CD4-positive, alpha-beta T cell treated with Interleukin-4 for 1 hour (primary cell): ENCODE results near the gene AGTRAP.

ENCODE experiments used
- DNase-seq, 2 donors: peaks; one replicate each; pipeline ENCODE4 v3.0.0-alpha.2; 2020 to 2022

The AGTRAP gene

DNA sequence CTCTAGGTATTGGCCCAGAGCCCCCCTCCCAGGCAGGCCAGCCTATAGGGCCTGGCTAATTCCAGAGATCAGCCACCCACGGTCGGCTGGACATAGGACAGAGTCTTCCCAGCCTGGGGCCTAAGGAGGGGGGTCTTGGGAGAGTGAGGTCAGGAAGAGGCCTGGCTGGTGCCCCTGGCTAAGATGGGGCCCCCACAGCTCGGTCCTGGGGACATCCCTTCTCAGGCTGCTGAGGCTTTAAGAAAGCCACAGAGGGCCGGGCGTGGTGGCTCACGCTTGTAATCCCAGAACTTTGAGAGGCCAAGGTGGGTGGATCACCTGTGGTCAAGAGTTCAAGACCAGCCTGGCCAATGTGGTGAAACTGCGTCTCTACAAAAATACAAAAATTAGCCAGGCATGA, 28.6 kb downstream of the AGTRAP start:
- DNase-seq: no peak

DNA sequence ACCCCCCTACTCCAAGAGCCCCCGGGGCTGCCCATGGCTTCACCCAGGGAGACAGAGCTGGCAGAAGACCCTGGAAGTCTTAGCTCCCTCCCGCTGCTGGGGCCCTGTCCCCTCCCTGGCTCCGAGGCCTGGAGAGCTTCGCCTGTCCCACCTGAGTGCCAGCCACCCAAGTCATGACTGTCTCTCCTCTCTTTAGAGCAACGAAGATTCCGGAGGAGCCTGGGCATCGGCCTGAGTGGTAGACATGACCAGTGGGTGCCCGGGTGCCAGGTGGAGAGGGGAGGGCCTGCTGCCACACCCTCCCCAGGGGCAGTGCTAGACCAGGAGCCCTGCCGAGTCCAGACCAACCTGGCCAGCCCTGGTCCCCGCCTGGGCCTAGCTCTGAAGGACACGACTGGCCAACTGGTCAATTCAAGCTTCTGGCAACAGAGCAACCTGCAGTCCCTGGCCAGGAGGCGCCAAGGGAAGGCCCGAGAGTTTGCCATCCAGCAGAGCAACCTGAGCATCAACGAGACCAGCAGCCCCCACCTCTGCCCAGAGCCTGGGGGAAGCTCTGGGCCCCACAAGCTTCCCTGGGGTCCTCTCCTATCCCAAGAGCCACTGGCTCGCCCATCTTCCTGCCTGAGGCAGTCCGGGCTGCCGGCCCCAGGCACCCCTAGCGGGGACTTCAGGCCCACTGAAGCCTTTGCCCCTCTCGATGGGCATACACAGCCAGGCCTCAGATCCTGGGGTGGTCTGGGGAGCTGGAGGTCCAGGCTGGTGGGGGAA, 29.9 kb downstream of the AGTRAP start:
- DNase-seq: no peak

DNA sequence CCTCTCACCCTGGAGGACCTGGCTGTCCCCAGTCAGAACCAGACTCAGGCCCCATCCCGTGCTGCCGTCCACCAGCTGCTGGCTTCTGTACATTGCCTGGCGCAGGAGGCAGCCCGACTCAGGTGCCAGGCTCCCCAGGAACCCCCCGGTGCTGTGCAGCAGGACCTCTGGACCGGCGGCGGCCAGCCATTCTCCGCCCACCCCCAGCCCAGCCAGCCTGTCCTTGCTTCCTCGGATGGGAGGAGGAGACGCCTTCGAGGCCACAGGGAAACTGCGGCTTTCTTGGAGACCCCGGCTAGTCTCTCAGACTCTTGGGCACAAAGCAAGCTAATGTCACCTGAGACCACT, 30.5 kb downstream of the AGTRAP start:
- DNase-seq: no peak

- DNase-seq: no peak
Observed at GRCh38 chr1:11767922-11768704, 32.2 kb downstream of the AGTRAP start.

DNA sequence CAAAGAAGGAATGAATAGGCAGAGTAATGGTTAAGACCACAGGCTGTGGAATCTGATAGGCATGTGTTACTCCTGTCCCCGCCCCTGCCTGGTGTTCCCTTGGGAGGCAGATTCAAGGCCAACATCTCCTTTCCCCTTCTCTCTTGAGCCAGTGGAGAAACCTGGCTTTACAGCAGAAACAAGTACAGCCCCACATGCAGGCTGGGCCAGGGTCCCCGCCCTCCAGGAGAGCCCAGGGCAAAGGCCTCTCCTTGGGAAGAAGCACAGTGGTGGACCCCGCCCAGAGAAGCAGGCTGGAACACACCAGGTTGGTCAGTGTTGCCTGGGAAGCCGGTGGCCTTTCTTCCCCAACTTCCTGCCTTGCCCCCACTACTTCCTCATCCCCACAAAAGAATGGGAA, 32.9 kb downstream of the AGTRAP start:
- DNase-seq: no peak

GRCh38 chr1:11769274-11769673, 33.3 kb downstream of the AGTRAP start:
- no peak for DNase-seq

- no peak for DNase-seq
Observed at GRCh38 chr1:11770011-11770410, 34.1 kb downstream of the AGTRAP start.

- no peak for DNase-seq
Observed at GRCh38 chr1:11771481-11772043, 35.6 kb downstream of the AGTRAP start.

GRCh38 chr1:11772458-11772857, 36.5 kb downstream of the AGTRAP start:
- DNase-seq: no peak

DNA sequence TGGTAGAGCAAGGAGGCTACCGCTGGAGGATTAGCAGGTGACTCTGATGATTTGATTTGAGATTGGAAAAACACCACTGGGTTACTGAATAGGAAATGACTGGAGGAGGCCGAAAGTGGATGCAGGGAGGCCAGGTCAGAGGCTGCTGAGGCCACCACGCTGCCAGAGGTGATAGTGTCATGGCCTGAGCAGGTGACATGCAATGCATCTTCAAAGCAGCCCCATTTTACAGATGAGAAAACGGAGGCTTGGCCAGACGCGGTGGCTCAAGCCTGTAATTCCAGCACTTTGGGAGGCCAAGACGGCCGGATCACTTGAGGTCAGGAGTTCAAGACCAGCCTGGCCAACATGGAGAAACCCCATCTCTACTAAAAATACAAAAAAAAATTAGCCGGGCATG, 38.8 kb downstream of the AGTRAP start:
- no peak for DNase-seq

DNA sequence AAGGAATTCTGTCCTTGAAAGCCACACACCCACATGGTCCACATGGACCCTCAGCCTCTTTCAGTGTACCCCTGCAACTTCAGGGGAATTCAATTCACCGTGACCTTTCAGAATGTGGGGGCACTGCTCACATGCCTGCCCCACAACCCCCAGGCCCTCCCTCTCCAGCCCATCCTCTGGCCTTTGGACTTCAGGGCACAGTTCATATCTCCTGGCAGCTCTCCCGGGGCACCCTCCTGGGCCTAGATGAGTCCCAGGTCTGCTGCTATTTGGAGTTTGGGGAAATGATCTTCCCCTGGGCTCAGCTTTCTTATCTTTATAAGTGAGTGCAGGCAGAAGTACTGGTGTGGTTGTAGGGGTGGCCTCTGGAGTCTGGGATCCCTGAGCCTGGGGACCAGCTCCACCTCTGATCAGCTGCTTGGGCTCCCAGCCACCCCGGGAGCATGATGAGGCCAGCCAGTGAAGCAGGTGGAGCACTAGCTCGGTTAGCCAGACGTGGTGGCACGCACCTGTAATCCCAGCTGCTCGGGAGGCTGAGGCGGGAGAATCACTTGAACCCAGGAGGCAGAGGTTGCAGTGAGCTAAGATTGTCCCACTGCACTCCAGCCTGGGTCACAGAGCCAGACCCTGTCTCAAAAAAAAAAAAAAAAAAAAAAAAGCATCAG, 41.9 kb downstream of the AGTRAP start:
- no peak for DNase-seq

DNA sequence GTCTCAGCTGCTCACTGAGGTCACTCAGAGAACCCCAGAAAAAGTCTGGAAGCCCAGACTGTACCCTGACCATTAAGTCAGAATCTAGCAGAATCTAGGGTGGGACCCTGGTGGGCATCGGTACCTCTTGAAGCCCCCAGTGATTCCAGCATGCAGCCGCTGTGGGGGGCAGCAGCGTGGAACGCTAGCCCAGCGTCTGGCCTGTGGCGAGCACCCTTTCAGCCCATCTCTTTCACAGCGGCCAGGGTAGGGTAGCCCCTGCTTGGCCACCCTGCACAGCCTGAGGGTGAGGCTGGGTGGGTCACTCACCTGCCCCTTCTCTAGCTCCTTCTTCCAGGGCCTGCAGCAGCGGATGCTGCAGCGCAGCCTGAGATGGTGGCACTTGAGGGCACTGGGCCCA, 42.4 kb downstream of the AGTRAP start:
- DNase-seq: no peak

- DNase-seq: no peak
Observed at GRCh38 chr1:11778844-11779623, 43.1 kb downstream of the AGTRAP start.

- no peak for DNase-seq
Observed at GRCh38 chr1:11779715-11780379, 43.9 kb downstream of the AGTRAP start.

DNA sequence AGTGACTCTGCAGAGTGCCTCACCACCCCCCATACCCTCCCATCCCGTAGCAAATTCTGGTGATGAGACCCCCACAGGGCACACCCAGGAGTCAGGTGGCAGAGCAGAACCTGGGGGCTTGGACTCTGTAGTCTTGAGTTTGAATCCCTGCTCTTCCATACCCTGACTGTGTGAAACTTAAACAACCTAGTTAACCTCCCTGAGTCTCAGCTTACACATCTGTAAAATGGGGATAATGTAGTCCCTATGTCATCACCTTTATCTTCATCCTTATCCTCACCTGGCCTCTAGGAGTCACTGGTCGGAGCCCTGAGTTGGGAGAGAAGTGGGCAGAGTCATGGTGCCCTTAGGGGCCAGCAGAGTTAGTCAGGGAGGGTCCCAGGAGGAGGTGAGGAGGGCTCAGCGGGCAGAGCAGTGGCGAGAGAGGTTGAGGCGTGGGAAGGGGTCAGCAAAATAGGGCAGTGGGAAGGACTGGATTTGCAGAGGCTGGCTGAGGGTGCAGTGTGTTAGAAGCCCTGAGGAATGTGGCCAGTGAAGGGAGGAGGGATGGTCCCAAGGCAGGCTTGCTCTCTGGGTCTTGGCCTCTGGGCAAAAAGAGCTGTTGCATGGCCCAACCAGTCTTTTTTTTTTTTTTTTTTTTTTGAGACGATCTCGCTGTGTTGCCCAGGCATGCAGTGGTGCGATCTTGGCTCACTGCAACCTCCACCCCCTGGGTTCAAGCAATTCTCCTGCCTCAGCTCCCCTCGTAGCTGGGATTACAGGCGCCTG, 44.6 kb downstream of the AGTRAP start:
- no peak for DNase-seq

DNA sequence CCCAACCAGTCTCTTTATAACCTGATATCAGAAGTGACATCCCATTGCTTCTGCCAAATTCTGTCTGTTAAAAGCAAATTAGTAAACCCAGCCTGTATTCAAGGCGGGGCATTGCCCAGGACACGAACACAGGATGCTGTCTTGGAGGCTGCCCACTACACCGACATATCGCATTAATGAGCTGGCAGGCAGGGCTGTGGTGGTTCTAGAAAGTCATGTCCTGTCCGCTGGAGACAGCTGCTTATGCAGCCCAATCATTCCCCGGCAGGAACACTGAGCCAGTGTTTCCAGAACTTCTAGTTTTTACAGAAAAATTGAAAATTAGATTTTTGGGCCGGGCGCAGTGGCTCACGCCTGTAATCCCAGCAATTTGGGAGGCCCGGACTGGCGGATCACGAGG, 45.4 kb downstream of the AGTRAP start:
- no peak for DNase-seq

- DNase-seq: no peak
Observed at GRCh38 chr1:11782127-11782708, 46.3 kb downstream of the AGTRAP start.

DNA sequence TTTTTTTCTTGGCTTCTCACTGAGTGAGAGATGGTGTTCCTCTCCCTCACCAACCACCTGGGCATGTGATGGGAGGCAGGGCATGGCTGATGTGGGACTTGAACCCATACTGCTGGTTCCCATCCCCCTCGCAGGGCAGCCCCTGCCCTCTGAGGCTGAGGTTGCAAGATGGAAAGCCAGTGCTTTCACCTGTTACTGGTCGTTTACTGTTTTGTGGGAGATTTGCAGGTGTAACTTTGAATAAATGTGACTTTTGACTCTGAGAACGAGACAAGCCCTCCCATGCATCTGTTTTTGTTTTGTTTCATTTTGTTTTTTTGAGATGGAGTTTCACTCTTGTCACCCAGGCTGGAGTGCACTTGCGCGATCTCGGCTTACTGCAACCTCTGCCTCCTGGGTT, 47.6 kb downstream of the AGTRAP start:
- DNase-seq: no peak

- DNase-seq: no peak
Observed at GRCh38 chr1:11784256-11784992, 48.5 kb downstream of the AGTRAP start.
